HepG2 (cell line): ENCODE measurements around the gene CUL5. TPM values are rescaled to one million over a fixed set of nuclear protein-coding genes. Genes with fewer than 3 reads are reported as not detected.

Experiments
- CCDC6 ChIP-seq: sonication (generic); formaldehyde crosslinking; IDR thresholded peaks from 2 replicates; pipeline ENCODE4 v1.8.1; 2022; ENCODE audit warnings: mild to moderate bottlenecking, missing genetic modification reagents, moderate library complexity
- DNMT1 ChIP-seq: sonication (generic); formaldehyde crosslinking; IDR thresholded peaks from 2 replicates; pipeline ENCODE4 v1.5.1; 2020; ENCODE audit warnings: mild to moderate bottlenecking, missing genetic modification reagents
- GFI1 ChIP-seq: sonication (generic); formaldehyde crosslinking; IDR thresholded peaks from 2 replicates; pipeline ENCODE4 v1.5.0; 2020; ENCODE audit warnings: missing genetic modification reagents, mild to moderate bottlenecking, borderline replicate concordance
- JUN ChIP-seq: sonication (generic); formaldehyde crosslinking; IDR thresholded peaks from 2 replicates; pipeline ENCODE4 v1.4.0; 2020; ENCODE audit warnings: mild to moderate bottlenecking, missing genetic modification reagents
- NCOA2 ChIP-seq: sonication (generic); formaldehyde crosslinking; IDR thresholded peaks from 2 replicates; pipeline ENCODE4 v1.8.0; 2022; ENCODE audit warnings: inconsistent platforms
- NFE2L2 ChIP-seq: fragments of 150-350 bp; IDR thresholded peaks from 2 replicates; pipeline ENCODE4 v1.6.1; 2014; ENCODE audit warnings: low read length
- PHB2 ChIP-seq: fragments of 450-650 bp; IDR thresholded peaks from 2 replicates; pipeline ENCODE4 v1.6.1; 2018; ENCODE audit not compliant: partially characterized antibody
- SALL2 ChIP-seq: sonication (generic); formaldehyde crosslinking; IDR thresholded peaks from 2 replicates; pipeline ENCODE4 v1.8.1; 2023; ENCODE audit warnings: mild to moderate bottlenecking, missing genetic modification reagents, inconsistent platforms
- SCMH1 ChIP-seq: sonication (generic); formaldehyde crosslinking; IDR thresholded peaks from 2 replicates; pipeline ENCODE4 v1.9.0; 2021; ENCODE audit warnings: missing genetic modification reagents, mild to moderate bottlenecking, borderline replicate concordance
- SRSF1 ChIP-seq: fragments of 200-400 bp; formaldehyde crosslinking; optimal IDR thresholded peaks from 2 replicates; pipeline ENCODE3; 2017; ENCODE audit warnings: mild to moderate bottlenecking, low read depth, low read length, moderate library complexity
- SRSF4 ChIP-seq: fragments of 200-400 bp; formaldehyde crosslinking; IDR thresholded peaks from one replicate; pipeline ENCODE4 v1.6.1; 2018; ENCODE audit warnings: mild to moderate bottlenecking, low read depth, low read length, moderate library complexity; ENCODE audit not compliant: poor library complexity, severe bottlenecking
- TARDBP ChIP-seq: sonication (generic); formaldehyde crosslinking; IDR thresholded peaks from 2 replicates; pipeline ENCODE4 v1.8.0; 2022; ENCODE audit warnings: mild to moderate bottlenecking, missing genetic modification reagents
- ZMYM4 ChIP-seq: sonication (generic); formaldehyde crosslinking; IDR thresholded peaks from 2 replicates; pipeline ENCODE4 v1.8.1; 2023; ENCODE audit warnings: mild to moderate bottlenecking, missing genetic modification reagents
- ZNF20 ChIP-seq: sonication (generic); formaldehyde crosslinking; IDR thresholded peaks from 2 replicates; pipeline ENCODE4 v1.4.0; 2020; ENCODE audit warnings: mild to moderate bottlenecking, moderate library complexity, missing genetic modification reagents
- ZNF263 ChIP-seq: sonication (generic); formaldehyde crosslinking; IDR thresholded peaks from 2 replicates; pipeline ENCODE4 v1.4.0; 2020; ENCODE audit warnings: missing genetic modification reagents
- ZNF616 ChIP-seq: sonication (generic); formaldehyde crosslinking; IDR thresholded peaks from 2 replicates; pipeline ENCODE4 v1.5.0; 2020; ENCODE audit warnings: low read depth, mild to moderate bottlenecking, missing genetic modification reagents
- ZNF839 ChIP-seq: sonication (generic); formaldehyde crosslinking; IDR thresholded peaks from 2 replicates; pipeline ENCODE4 v1.4.0; 2020; ENCODE audit warnings: missing genetic modification reagents, mild to moderate bottlenecking, borderline replicate concordance
- polyA plus RNA-seq, 8 experiments: library from polyadenylated mRNA; depleted of rRNA in 3 of 8; stranded (reverse) in 7 of 8; unstranded in 1 of 8; fragments of >200 nt; fragmentation: Illumina TruSeq in 4 of 8; extraction: Trizol in 4 of 8; gene quantifications; 2 replicates each; pipeline versions ENCODE4 v1.2.1 to v1.2.3, GENCODE V29; 2011 to 2016; ENCODE audit warnings: low read depth in 4 of 8, missing spikeins in 1 of 8, mixed read lengths in 1 of 8; ENCODE audit not compliant: insufficient read depth in 1 of 8
- total RNA-seq, 5 experiments: library from RNA; depleted of rRNA; stranded (reverse); fragments of >200 nt; fragmentation: Illumina TruSeq; extraction: Trizol; gene quantifications; 2 replicates each; pipeline ENCODE4 v1.2.3, GENCODE V29; 2016; ENCODE audit warnings: low read depth in 1 of 5
- TF ChIP-seq, protein P1 (sequence below): sonication (generic); formaldehyde crosslinking; IDR thresholded peaks from 2 replicates; pipeline ENCODE4 v1.9.0; 2021; ENCODE audit warnings: missing genetic modification reagents, borderline replicate concordance
- TF ChIP-seq, protein P2 (sequence below): sonication (generic); formaldehyde crosslinking; IDR thresholded peaks from 2 replicates; pipeline ENCODE4 v1.4.0; 2020; ENCODE audit warnings: missing genetic modification reagents, borderline replicate concordance
- TF ChIP-seq, protein P3 (sequence below): sonication (generic); formaldehyde crosslinking; IDR thresholded peaks from 2 replicates; pipeline ENCODE4 v1.4.0; 2020; ENCODE audit warnings: missing genetic modification reagents, borderline replicate concordance
- TF ChIP-seq, protein P4 (sequence below): sonication (generic); formaldehyde crosslinking; IDR thresholded peaks from 2 replicates; pipeline ENCODE4 v1.8.0; 2022; ENCODE audit warnings: missing genetic modification reagents, mild to moderate bottlenecking, borderline replicate concordance

The CUL5 gene
- total and polyA plus RNA-seq, 2 of the 13 experiments (the other 11 are each of a cell fraction or from before 2014, with no cell fraction given): 7.0 to 24.7 TPM

DNA sequence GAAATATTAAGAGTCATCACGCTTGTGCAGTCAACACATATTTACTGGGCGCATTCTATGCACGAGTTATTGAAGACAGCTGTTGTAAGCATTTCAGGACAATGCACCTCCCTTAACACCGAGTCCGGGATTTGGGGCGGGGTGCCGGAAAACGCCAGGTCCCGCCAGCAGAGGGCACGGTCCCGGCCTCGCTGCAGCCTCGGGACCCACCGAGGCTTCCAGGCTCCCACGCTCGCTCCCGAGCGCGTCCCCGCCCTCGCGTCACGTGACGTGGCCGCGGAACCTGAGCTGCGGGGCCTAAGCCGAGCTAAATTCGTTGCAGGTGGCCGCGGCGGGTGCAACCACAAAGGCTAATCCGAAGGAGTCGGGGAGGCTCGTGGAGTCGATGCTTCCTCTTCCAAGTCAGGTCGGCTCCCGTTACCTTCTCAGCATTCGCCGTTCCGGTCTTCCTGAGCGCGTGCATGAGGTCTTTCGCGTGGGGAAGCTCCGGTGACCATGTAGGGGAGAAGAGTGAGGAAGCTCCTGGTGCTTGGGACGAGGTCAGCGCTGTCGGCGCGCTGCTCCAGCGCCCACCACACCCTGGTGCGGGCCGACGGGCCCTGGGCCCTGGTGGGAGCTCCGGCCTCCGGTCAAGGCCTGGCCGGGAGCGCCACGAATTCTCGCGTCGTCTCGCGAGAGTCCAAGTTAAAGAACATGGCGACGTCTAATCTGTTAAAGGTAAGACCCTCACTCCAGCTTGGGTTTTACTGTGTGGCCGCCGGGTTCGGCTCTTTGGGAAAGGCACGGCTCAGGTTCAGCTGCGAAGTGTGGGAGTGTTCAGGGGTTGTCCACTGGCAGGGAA, at the start of gene CUL5 (continued):
- peak; percentile 72; the same call in 1 of the 2 replicates for TF ChIP-seq TARDBP (CRISPR knock-in tag)
- TF ChIP-seq JUN (CRISPR knock-in tag): peak; percentile 78
- TF ChIP-seq ZNF839 (CRISPR knock-in tag): peak; percentile 28; the same call in 1 of the 2 replicates
- peak; percentile 72 for TF ChIP-seq SALL2
- TF ChIP-seq GFI1 (CRISPR knock-in tag): peak; percentile 22; the same call in 1 of the 2 replicates
- TF ChIP-seq ZNF263 (CRISPR knock-in tag): peak; percentile 58; the same call in 1 of the 2 replicates
- 0 out of 2 replicates have a peak, but pooled peaks have one; percentile 11 for TF ChIP-seq CCDC6
- TF ChIP-seq NCOA2 (CRISPR knock-in tag): peak; percentile 30
- peak; percentile 83 for TF ChIP-seq SRSF1
- TF ChIP-seq, protein P1, sequence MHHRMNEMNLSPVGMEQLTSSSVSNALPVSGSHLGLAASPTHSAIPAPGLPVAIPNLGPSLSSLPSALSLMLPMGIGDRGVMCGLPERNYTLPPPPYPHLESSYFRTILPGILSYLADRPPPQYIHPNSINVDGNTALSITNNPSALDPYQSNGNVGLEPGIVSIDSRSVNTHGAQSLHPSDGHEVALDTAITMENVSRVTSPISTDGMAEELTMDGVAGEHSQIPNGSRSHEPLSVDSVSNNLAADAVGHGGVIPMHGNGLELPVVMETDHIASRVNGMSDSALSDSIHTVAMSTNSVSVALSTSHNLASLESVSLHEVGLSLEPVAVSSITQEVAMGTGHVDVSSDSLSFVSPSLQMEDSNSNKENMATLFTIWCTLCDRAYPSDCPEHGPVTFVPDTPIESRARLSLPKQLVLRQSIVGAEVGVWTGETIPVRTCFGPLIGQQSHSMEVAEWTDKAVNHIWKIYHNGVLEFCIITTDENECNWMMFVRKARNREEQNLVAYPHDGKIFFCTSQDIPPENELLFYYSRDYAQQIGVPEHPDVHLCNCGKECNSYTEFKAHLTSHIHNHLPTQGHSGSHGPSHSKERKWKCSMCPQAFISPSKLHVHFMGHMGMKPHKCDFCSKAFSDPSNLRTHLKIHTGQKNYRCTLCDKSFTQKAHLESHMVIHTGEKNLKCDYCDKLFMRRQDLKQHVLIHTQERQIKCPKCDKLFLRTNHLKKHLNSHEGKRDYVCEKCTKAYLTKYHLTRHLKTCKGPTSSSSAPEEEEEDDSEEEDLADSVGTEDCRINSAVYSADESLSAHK (CRISPR knock-in tag): 0 out of 2 replicates have a peak, but pooled peaks have one; percentile 39
- TF ChIP-seq, protein P2, sequence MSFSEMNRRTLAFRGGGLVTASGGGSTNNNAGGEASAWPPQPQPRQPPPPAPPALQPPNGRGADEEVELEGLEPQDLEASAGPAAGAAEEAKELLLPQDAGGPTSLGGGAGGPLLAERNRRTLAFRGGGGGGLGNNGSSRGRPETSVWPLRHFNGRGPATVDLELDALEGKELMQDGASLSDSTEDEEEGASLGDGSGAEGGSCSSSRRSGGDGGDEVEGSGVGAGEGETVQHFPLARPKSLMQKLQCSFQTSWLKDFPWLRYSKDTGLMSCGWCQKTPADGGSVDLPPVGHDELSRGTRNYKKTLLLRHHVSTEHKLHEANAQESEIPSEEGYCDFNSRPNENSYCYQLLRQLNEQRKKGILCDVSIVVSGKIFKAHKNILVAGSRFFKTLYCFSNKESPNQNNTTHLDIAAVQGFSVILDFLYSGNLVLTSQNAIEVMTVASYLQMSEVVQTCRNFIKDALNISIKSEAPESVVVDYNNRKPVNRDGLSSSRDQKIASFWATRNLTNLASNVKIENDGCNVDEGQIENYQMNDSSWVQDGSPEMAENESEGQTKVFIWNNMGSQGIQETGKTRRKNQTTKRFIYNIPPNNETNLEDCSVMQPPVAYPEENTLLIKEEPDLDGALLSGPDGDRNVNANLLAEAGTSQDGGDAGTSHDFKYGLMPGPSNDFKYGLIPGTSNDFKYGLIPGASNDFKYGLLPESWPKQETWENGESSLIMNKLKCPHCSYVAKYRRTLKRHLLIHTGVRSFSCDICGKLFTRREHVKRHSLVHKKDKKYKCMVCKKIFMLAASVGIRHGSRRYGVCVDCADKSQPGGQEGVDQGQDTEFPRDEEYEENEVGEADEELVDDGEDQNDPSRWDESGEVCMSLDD (CRISPR knock-in tag): peak; percentile 62; the same call in 1 of the 2 replicates
- TF ChIP-seq ZNF616: peak; percentile 93
- TF ChIP-seq, protein P3, sequence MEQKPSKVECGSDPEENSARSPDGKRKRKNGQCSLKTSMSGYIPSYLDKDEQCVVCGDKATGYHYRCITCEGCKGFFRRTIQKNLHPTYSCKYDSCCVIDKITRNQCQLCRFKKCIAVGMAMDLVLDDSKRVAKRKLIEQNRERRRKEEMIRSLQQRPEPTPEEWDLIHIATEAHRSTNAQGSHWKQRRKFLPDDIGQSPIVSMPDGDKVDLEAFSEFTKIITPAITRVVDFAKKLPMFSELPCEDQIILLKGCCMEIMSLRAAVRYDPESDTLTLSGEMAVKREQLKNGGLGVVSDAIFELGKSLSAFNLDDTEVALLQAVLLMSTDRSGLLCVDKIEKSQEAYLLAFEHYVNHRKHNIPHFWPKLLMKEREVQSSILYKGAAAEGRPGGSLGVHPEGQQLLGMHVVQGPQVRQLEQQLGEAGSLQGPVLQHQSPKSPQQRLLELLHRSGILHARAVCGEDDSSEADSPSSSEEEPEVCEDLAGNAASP (CRISPR knock-in tag): 0 out of 2 replicates have a peak, but pooled peaks have one; percentile 39
- no peak; the same call in 1 of the 2 replicates for TF ChIP-seq DNMT1 (CRISPR knock-in tag)
- no peak; the same call in 1 of the 2 replicates for TF ChIP-seq ZNF20 (CRISPR knock-in tag)
- TF ChIP-seq NFE2L2: no peak
- no peak for TF ChIP-seq PHB2
- no peak for TF ChIP-seq SRSF4
- no peak for TF ChIP-seq SCMH1 (CRISPR knock-in tag)
- TF ChIP-seq ZMYM4 (CRISPR knock-in tag): peak; percentile 90
- TF ChIP-seq, protein P4, sequence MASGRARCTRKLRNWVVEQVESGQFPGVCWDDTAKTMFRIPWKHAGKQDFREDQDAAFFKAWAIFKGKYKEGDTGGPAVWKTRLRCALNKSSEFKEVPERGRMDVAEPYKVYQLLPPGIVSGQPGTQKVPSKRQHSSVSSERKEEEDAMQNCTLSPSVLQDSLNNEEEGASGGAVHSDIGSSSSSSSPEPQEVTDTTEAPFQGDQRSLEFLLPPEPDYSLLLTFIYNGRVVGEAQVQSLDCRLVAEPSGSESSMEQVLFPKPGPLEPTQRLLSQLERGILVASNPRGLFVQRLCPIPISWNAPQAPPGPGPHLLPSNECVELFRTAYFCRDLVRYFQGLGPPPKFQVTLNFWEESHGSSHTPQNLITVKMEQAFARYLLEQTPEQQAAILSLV (CRISPR knock-in tag): peak; percentile 97
